HG02943 (cell line): ENCODE measurements around the gene MECR.
"Not testable (repeated sequence)": the region's sequence is repeated elsewhere in the genome, so short reads cannot be mapped to it uniquely, and the experiment has no call there.

ENCODE experiments used
- ATAC-seq: cut with Tn5 transposase; IDR thresholded peaks from one replicate; pipeline ENCODE4 v1.9.1; 2021; ENCODE audit warnings: mild to moderate bottlenecking, low read depth, moderate library complexity; ENCODE audit not compliant: unreplicated experiment

The MECR gene

GRCh38 chr1:29177022-29177705 is 53.6 kb downstream of the MECR start:
- ATAC-seq = no peak

GRCh38 chr1:29176576-29176975 is 54.2 kb downstream of the MECR start:
- ATAC-seq = no peak

- no peak for ATAC-seq
These were observed 58.3 kb downstream of the MECR start for GRCh38 chr1:29172415-29172939.

- no peak for ATAC-seq
These were observed 59.2 kb downstream of the MECR start for GRCh38 chr1:29171521-29171920.

- no peak for ATAC-seq
These were observed 59.6 kb downstream of the MECR start for GRCh38 chr1:29171089-29171488.

- ATAC-seq = no peak
These were observed 60.8 kb downstream of the MECR start for GRCh38 chr1:29169976-29170375.

GRCh38 chr1:29167904-29168303 is 62.8 kb downstream of the MECR start:
- ATAC-seq = no peak

- no peak for ATAC-seq
These were observed 64.3 kb downstream of the MECR start for GRCh38 chr1:29166291-29166878.

GRCh38 chr1:29164588-29164987 is 66.1 kb downstream of the MECR start:
- no peak for ATAC-seq

- no peak for ATAC-seq
These were observed 68.1 kb downstream of the MECR start for GRCh38 chr1:29162476-29163138.

GRCh38 chr1:29162025-29162424 is 68.7 kb downstream of the MECR start:
- no peak for ATAC-seq

GRCh38 chr1:29159773-29160172 is 71.0 kb downstream of the MECR start:
- ATAC-seq = no peak

- ATAC-seq = no peak
These were observed 73.5 kb downstream of the MECR start for GRCh38 chr1:29157269-29157601.

GRCh38 chr1:29156543-29157268 is 74.0 kb downstream of the MECR start:
- no peak for ATAC-seq

- no peak for ATAC-seq
These were observed 78.5 kb downstream of the MECR start for GRCh38 chr1:29152046-29152805.

- not testable (repeated sequence) for ATAC-seq
These were observed 80.4 kb downstream of the MECR start for GRCh38 chr1:29150346-29150745.

- ATAC-seq = no peak
These were observed 81.9 kb downstream of the MECR start for GRCh38 chr1:29148656-29149491.

GRCh38 chr1:29145739-29146437 is 84.8 kb downstream of the MECR start:
- no peak for ATAC-seq

- no peak for ATAC-seq
These were observed 86.6 kb downstream of the MECR start for GRCh38 chr1:29144178-29144577.
